GM12878 (cell line): Measurements from ENCODE around the gene BRD3. TPM values are rescaled to one million over a fixed set of nuclear protein-coding genes. Genes with fewer than 3 reads are reported as not detected.

Source experiments
- ATAC-seq: fragments of 200-7000 bp; cut with Tn5 transposase; 3 replicates; pipeline ENCODE4 v1.9.1; 2020; ENCODE audit warnings: mild to moderate bottlenecking, moderate library complexity
- BruUV-seq: library from RNA; stranded (reverse); fragments of 400-500 nt; replicated peaks from 2 replicates; lab custom pipeline; 2021; lab: Mats Ljungman, UMichigan
- CTCF ChIA-PET: fragments of 300-600 bp; sonication (Branson Sonifier 250); formaldehyde crosslinking; extraction: SDS; loops from one replicate; lab custom pipeline; 2021; ENCODE audit warnings: inconsistent platforms; lab: Yijun Ruan, JAX
- POLR2A ChIA-PET: fragments of 350-600 bp; formaldehyde crosslinking; extraction: SDS; loops from one replicate; lab custom pipeline; 2021; ENCODE audit warnings: inconsistent platforms; lab: Charles Lee
- RAD21 ChIA-PET: fragments of 300-600 bp; sonication (Branson Sonifier 250); formaldehyde crosslinking; loops from one replicate; lab custom pipeline; 2023; ENCODE audit warnings: antibody characterized with exemption; ENCODE audit not compliant: unreplicated experiment; lab: Charles Lee
- SMC1A ChIA-PET: fragments of 300-600 bp; sonication (Branson Sonifier 250); formaldehyde crosslinking; loops from one replicate; lab custom pipeline; 2023; ENCODE audit not compliant: unreplicated experiment, uncharacterized antibody; lab: Charles Lee
- DNase-seq: peaks from one replicate; pipeline ENCODE4 v3.0.0-alpha.2; 2011; ENCODE audit warnings: low read depth, low spot score
- FAIRE-seq: peaks from 3 replicates; lab custom pipeline; 2011; peaks lifted over from hg19 to GRCh38; lab: Jason Lieb, UNC
- H2AFZ ChIP-seq: 2 replicates; pipeline ENCODE4 v1.6.0; 2011; ENCODE audit warnings: low read depth, low read length, control low read depth; ENCODE audit not compliant: control insufficient read depth
- H3K27ac ChIP-seq: 2 replicates; pipeline ENCODE4 v1.5.1; 2011; ENCODE audit warnings: control low read depth; ENCODE audit not compliant: control insufficient read depth, insufficient read depth
- H3K27me3 ChIP-seq, 2 experiments: replicated peaks in 1 of 2; 2 replicates each; pipeline versions ENCODE4 v1.6.0 to v1.6.1; 2011; ENCODE audit warnings: low read length in 1 of 2; ENCODE audit not compliant: control insufficient read depth in 2 of 2, insufficient read depth in 2 of 2
- H3K36me3 ChIP-seq, 2 experiments: 2 replicates each; pipeline ENCODE4 v1.5.1; 2011; ENCODE audit warnings: low read length in 1 of 2; ENCODE audit not compliant: control insufficient read depth in 2 of 2, insufficient read depth in 2 of 2
- H3K4me1 ChIP-seq: 2 replicates; pipeline ENCODE4 v1.6.1; 2011; ENCODE audit warnings: mild to moderate bottlenecking, low read length, moderate library complexity, mixed read lengths; ENCODE audit not compliant: control insufficient read depth, insufficient read depth
- H3K4me2 ChIP-seq: 2 replicates; pipeline ENCODE4 v1.6.0; 2011; ENCODE audit warnings: control low read depth; ENCODE audit not compliant: control insufficient read depth, insufficient read depth
- H3K4me3 ChIP-seq: fragments of 200-600 bp; sonication (generic); 2 replicates; pipeline ENCODE4 v1.5.1; 2016
- H3K79me2 ChIP-seq: 2 replicates; pipeline ENCODE4 v1.6.0; 2011; ENCODE audit warnings: low read length; ENCODE audit not compliant: control insufficient read depth, insufficient read depth
- H3K9ac ChIP-seq: 2 replicates; pipeline ENCODE4 v1.8.0; 2011; ENCODE audit warnings: low read length, control low read depth, mixed read lengths; ENCODE audit not compliant: control insufficient read depth, insufficient read depth
- H3K9me3 ChIP-seq: replicated peaks from 3 replicates; pipeline ENCODE4 v1.5.1; 2011; ENCODE audit warnings: mild to moderate bottlenecking, low read length; ENCODE audit not compliant: control insufficient read depth, insufficient read depth
- H4K20me1 ChIP-seq: 2 replicates; pipeline ENCODE4 v1.6.0; 2011; ENCODE audit not compliant: control insufficient read depth, insufficient read depth
- CUX1 ChIP-seq: IDR thresholded peaks from 2 replicates; pipeline ENCODE4 v1.6.1; 2012; ENCODE audit warnings: improper control_type of control experiment, low read depth, low read length; ENCODE audit not compliant: insufficient replicate concordance
- ESRRA ChIP-seq: IDR thresholded peaks from 2 replicates; pipeline ENCODE4 v1.6.1; 2012; ENCODE audit warnings: mild to moderate bottlenecking, low read length, improper control_type of control experiment
- FOS ChIP-seq: IDR thresholded peaks from 3 replicates; pipeline ENCODE4 v1.6.1; 2011; ENCODE audit warnings: borderline replicate concordance; ENCODE audit not compliant: insufficient read length; ENCODE audit errors: extremely low read depth
- KLF5 ChIP-seq: fragments of 450-650 bp; IDR thresholded peaks from 2 replicates; pipeline ENCODE4 v1.6.1; 2014; ENCODE audit warnings: mild to moderate bottlenecking; ENCODE audit not compliant: partially characterized antibody
- MXI1 ChIP-seq: fragments of 150-350 bp; IDR thresholded peaks from 2 replicates; pipeline ENCODE4 v1.6.1; 2011; ENCODE audit warnings: low read depth, mild to moderate bottlenecking, inconsistent platforms, low read length, improper control_type of control experiment
- PML ChIP-seq: IDR thresholded peaks from 2 replicates; pipeline ENCODE4 v1.6.1; 2012; ENCODE audit warnings: low read length, inconsistent platforms
- POU2F2 ChIP-seq: IDR thresholded peaks from 3 replicates; pipeline ENCODE4 v1.6.1; 2011; ENCODE audit warnings: low read depth, mild to moderate bottlenecking, low read length, borderline replicate concordance
- SMAD1 ChIP-seq: fragments of 450-650 bp; IDR thresholded peaks from 2 replicates; pipeline ENCODE4 v1.6.1; 2018; ENCODE audit warnings: mild to moderate bottlenecking, low read depth; ENCODE audit not compliant: partially characterized antibody
- WRNIP1 ChIP-seq: IDR thresholded peaks from 2 replicates; pipeline ENCODE4 v1.6.1; 2011; ENCODE audit warnings: low read depth, low read length, improper control_type of control experiment, borderline replicate concordance
- WGBS: methylation state at CpG from one replicate; pipeline ENCODE4 v1.1.6; 2016; ENCODE audit warnings: low lambda C conversion rate; ENCODE audit not compliant: insufficient replicate concordance, insufficient coverage; ENCODE audit errors: missing lambda C conversion rate; 5-methylcytosine and 5-hydroxymethylcytosine counted together
- in situ Hi-C: fragments of 300-500 bp; cut with MboI; formaldehyde crosslinking; loops from 9 replicates; pipeline ENCODE4 v1.14.3; 2018; ENCODE audit warnings: mixed read lengths
- intact Hi-C: fragments of 100-400 bp; cut with micrococcal nuclease; formaldehyde crosslinking; loops from one replicate; pipeline ENCODE4 v1.14.2; 2022; ENCODE audit not compliant: unreplicated experiment
- polyA plus RNA-seq, 11 experiments: library from polyadenylated mRNA; depleted of rRNA in 4 of 11; unstranded in 6 of 11; stranded (reverse) in 5 of 11; fragments of >200 nt; fragmentation: Nextera tagmentation in 4 of 11; fragmentation: Illumina TruSeq in 1 of 11; extraction: Ambion mirVana in 4 of 11; extraction: Trizol in 1 of 11; gene quantifications; 1 replicate in 1 of 11; 2 replicates in 10 of 11; pipeline versions ENCODE4 v1.2.1 to v1.2.3, GENCODE V29; 2011 to 2016; ENCODE audit warnings: inconsistent platforms in 2 of 11, missing spikeins in 2 of 11, low read depth in 1 of 11
- total RNA-seq, 4 experiments: library from RNA; depleted of rRNA in 3 of 4; stranded (reverse); fragments of >200 nt in 3 of 4; fragmentation: Illumina TruSeq in 1 of 4; extraction: Trizol in 1 of 4; gene quantifications; 2 replicates each; pipeline versions ENCODE4 v1.2.1 to v1.2.3, GENCODE V29; 2013 to 2021

The BRD3 gene
- total and polyA plus RNA-seq, 10 of the 15 experiments (the other 5 are each of a cell fraction or from before 2014, with no cell fraction given), result 0.53 to 20.8 (median 4.8) TPM

- no peaks in the 10 kb centered on the region for H3K27me3 ChIP-seq
- ATAC-seq (no peak), FAIRE-seq (no peak), DNase-seq (no peak)
- ChIA-PET SMC1A (interaction anchor here (0.6 to 3.6 kb wide), 25 partner anchors 14 to 412 kb away, joined by 3 to 53 read pairs (median 5); partner anchors contain the start of gene SARDH), CTCF (interaction anchor here (1.0 to 4.6 kb wide), 44 partner anchors 14 to 571 kb away, joined by 3 to 177 read pairs (median 5); partner anchors contain the start of genes CACFD1 and SARDH), RAD21 (interaction anchor here (0.7 to 4.3 kb wide), 29 partner anchors 26 to 266 kb away, joined by 3 to 76 read pairs (median 5); partner anchors contain the start of genes BRD3OS and SARDH), POLR2A (interaction anchor here (0.5 to 1.8 kb wide), 8 partner anchors 32 to 410 kb away, joined by 3 to 16 read pairs (median 4); no protein-coding TSS in a partner anchor)
- peak overlapping the region; percentile 88 for H3K9ac ChIP-seq
- in situ Hi-C loops (loop anchor here (5.0 kb wide), 1 partner anchor 206 kb away; no protein-coding TSS in a partner anchor), intact Hi-C loops (loop anchor here (1.0 to 5.0 kb wide), 8 partner anchors 39 to 406 kb away; no protein-coding TSS in a partner anchor)
- WGBS, result 59% methylated on average over 16 of the region's 16 CpGs
- H3K36me3 ChIP-seq, result no peaks in the 10 kb centered on the region
- H3K9me3 ChIP-seq, result no peaks in the 10 kb centered on the region
- peaks cover 15% of the 10 kb centered on the region for H3K4me1 ChIP-seq
- peaks cover 42% of the 10 kb centered on the region for H3K79me2 ChIP-seq
- peak overlapping the region; percentile 95 for H3K4me2 ChIP-seq
- TF ChIP-seq MXI1 (no peak), SMAD1 (no peak), CUX1 (no peak), WRNIP1 (no peak), POU2F2 (no peak), ESRRA (no peak), PML (no peak), KLF5 (no peak), FOS (no peak)
- H3K4me3 ChIP-seq, result peak overlapping the region; percentile 88
- H4K20me1 ChIP-seq, result no peaks in the 10 kb centered on the region
- H3K27ac ChIP-seq, result no peak overlapping the region
- no peak overlapping the region for H2AFZ ChIP-seq
- BruUV-seq, result no TSS peak
Observed at GRCh38 chr9:133993635-133994253, 74.1 kb downstream of the BRD3 start.
